ENCODE measurements around the gene FAM72D.
"Not testable (repeated sequence)": the region's sequence is repeated elsewhere in the genome, so short reads cannot be mapped to it uniquely, and the experiment has no call there.

Gene FAM72D

GRCh38 chr1:145078787-145079370 is 16.9 kb upstream of the FAM72D start:
- H3K4me3 ChIP-seq (replicated peaks in 1 of 2; ENCODE audit: low read depth in 2 of 2, low read length in 2 of 2); DNase-seq (ENCODE audit: low read depth in 2 of 2): not testable (repeated sequence)

GRCh38 chr1:145079737-145080136 is 16.0 kb upstream of the FAM72D start:
- not testable (repeated sequence) for H3K4me3 ChIP-seq (replicated peaks in 1 of 2; ENCODE audit: low read depth in 2 of 2, low read length in 2 of 2); DNase-seq (ENCODE audit: low read depth in 2 of 2)

- not testable (repeated sequence) for DNase-seq (ENCODE audit: low read depth in 2 of 2)
Measured at GRCh38 chr1:145080193-145080592, 15.6 kb upstream of the FAM72D start.

GRCh38 chr1:145082483-145083255 is 13.1 kb upstream of the FAM72D start:
- not testable (repeated sequence) for H3K4me3 ChIP-seq (replicated peaks in 1 of 2; ENCODE audit: low read depth in 2 of 2, low read length in 2 of 2); DNase-seq (ENCODE audit: low read depth in 2 of 2)

More at GRCh38 chr1:145080193-145080592, 15.6 kb upstream of the FAM72D start:
- not testable (repeated sequence) for H3K4me3 ChIP-seq (replicated peaks in 1 of 2; ENCODE audit: low read depth in 2 of 2, low read length in 2 of 2)

- peak; percentile 6 to 8 for DNase-seq (ENCODE audit: low read depth in 2 of 2)
- H3K4me3 ChIP-seq (replicated peaks in 1 of 2; ENCODE audit: low read depth in 2 of 2, low read length in 2 of 2), result peak overlapping the region; percentile 22 to 41
Measured at GRCh38 chr1:145093517-145094149, 2.1 kb upstream of the FAM72D start.

- not testable (repeated sequence) for DNase-seq (ENCODE audit: low read depth in 2 of 2)
- H3K4me3 ChIP-seq (replicated peaks in 1 of 2; ENCODE audit: low read depth in 2 of 2, low read length in 2 of 2), result peak overlapping the region; percentile 47 to 48
Measured at GRCh38 chr1:145094655-145095211, 1.0 kb upstream of the FAM72D start.

- not testable (repeated sequence) for H3K4me3 ChIP-seq (replicated peaks in 1 of 2; ENCODE audit: low read depth in 2 of 2, low read length in 2 of 2); DNase-seq (ENCODE audit: low read depth in 2 of 2)
Measured at GRCh38 chr1:145101725-145102124, 6.0 kb downstream of the FAM72D start.

GRCh38 chr1:145103294-145103693 is 7.5 kb downstream of the FAM72D start:
- not testable (repeated sequence) for H3K4me3 ChIP-seq (replicated peaks in 1 of 2; ENCODE audit: low read depth in 2 of 2, low read length in 2 of 2); DNase-seq (ENCODE audit: low read depth in 2 of 2)

GRCh38 chr1:145111674-145112073 is 15.9 kb downstream of the FAM72D start:
- H3K4me3 ChIP-seq (replicated peaks in 1 of 2; ENCODE audit: low read depth in 2 of 2, low read length in 2 of 2); DNase-seq (ENCODE audit: low read depth in 2 of 2): not testable (repeated sequence)

GRCh38 chr1:145112703-145113102 is 16.9 kb downstream of the FAM72D start:
- H3K4me3 ChIP-seq (replicated peaks in 1 of 2; ENCODE audit: low read depth in 2 of 2, low read length in 2 of 2); DNase-seq (ENCODE audit: low read depth in 2 of 2): not testable (repeated sequence)

- not testable (repeated sequence) for DNase-seq (ENCODE audit: low read depth in 2 of 2); H3K4me3 ChIP-seq (replicated peaks in 1 of 2; ENCODE audit: low read depth in 2 of 2, low read length in 2 of 2)
Measured at GRCh38 chr1:145114560-145115057, 18.8 kb downstream of the FAM72D start.

GRCh38 chr1:145115587-145116493 is 20.1 kb downstream of the FAM72D start:
- not testable (repeated sequence) for H3K4me3 ChIP-seq (replicated peaks in 1 of 2; ENCODE audit: low read depth in 2 of 2, low read length in 2 of 2); DNase-seq (ENCODE audit: low read depth in 2 of 2)

- DNase-seq (ENCODE audit: low read depth in 2 of 2); H3K4me3 ChIP-seq (replicated peaks in 1 of 2; ENCODE audit: low read depth in 2 of 2, low read length in 2 of 2): not testable (repeated sequence)
Measured at GRCh38 chr1:145119842-145120241, 24.1 kb downstream of the FAM72D start.

GRCh38 chr1:145122344-145123061 is 26.7 kb downstream of the FAM72D start:
- not testable (repeated sequence) for DNase-seq (ENCODE audit: low read depth in 2 of 2)

GRCh38 chr1:145123062-145123395 is 27.3 kb downstream of the FAM72D start:
- DNase-seq (ENCODE audit: low read depth in 2 of 2); H3K4me3 ChIP-seq (replicated peaks in 1 of 2; ENCODE audit: low read depth in 2 of 2, low read length in 2 of 2): not testable (repeated sequence)

More at GRCh38 chr1:145122344-145123061, 26.7 kb downstream of the FAM72D start:
- not testable (repeated sequence) for H3K4me3 ChIP-seq (replicated peaks in 1 of 2; ENCODE audit: low read depth in 2 of 2, low read length in 2 of 2)

GRCh38 chr1:145123992-145124641 is 28.3 kb downstream of the FAM72D start:
- DNase-seq (ENCODE audit: low read depth in 2 of 2), result not testable (repeated sequence)

More at GRCh38 chr1:145123992-145124641, 28.3 kb downstream of the FAM72D start:
- H3K4me3 ChIP-seq (replicated peaks in 1 of 2; ENCODE audit: low read depth in 2 of 2, low read length in 2 of 2), result not testable (repeated sequence)
